B cell (primary cell): Measurements from ENCODE around the gene ZMYND15.

Experiments used
- EZH2 ChIP-seq: IDR thresholded peaks from 2 replicates; pipeline ENCODE4 v1.6.1; 2012; ENCODE audit warnings: borderline replicate concordance, low read depth, mild to moderate bottlenecking, moderate library complexity, low read length; ENCODE audit not compliant: insufficient read depth, poor library complexity, severe bottlenecking
- TF ChIP-seq, protein P1 (sequence below): fragments of 200-600 bp; IDR thresholded peaks from one replicate; pipeline ENCODE4 v1.8.0; 2022; ENCODE audit warnings: antibody characterized with exemption, mild to moderate bottlenecking

GRCh38 chr17:4790705-4791088 lies 51.1 kb downstream of the ZMYND15 start:
- TF ChIP-seq, protein P1, sequence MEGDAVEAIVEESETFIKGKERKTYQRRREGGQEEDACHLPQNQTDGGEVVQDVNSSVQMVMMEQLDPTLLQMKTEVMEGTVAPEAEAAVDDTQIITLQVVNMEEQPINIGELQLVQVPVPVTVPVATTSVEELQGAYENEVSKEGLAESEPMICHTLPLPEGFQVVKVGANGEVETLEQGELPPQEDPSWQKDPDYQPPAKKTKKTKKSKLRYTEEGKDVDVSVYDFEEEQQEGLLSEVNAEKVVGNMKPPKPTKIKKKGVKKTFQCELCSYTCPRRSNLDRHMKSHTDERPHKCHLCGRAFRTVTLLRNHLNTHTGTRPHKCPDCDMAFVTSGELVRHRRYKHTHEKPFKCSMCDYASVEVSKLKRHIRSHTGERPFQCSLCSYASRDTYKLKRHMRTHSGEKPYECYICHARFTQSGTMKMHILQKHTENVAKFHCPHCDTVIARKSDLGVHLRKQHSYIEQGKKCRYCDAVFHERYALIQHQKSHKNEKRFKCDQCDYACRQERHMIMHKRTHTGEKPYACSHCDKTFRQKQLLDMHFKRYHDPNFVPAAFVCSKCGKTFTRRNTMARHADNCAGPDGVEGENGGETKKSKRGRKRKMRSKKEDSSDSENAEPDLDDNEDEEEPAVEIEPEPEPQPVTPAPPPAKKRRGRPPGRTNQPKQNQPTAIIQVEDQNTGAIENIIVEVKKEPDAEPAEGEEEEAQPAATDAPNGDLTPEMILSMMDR: no peak
- no peak for TF ChIP-seq EZH2
